GM12873 (cell line): ENCODE measurements around the gene TRPM2.

Experiments used
- CTCF ChIP-seq: IDR thresholded peaks from 2 replicates; pipeline ENCODE4 v1.5.1; 2012; ENCODE audit warnings: low read depth, mild to moderate bottlenecking, moderate library complexity, low read length, control low read depth; ENCODE audit not compliant: insufficient read depth; ENCODE audit errors: missing control alignments

The TRPM2 gene

GRCh38 chr21:44377922-44378645 is 24.7 kb downstream of the TRPM2 start:
- no peak for TF ChIP-seq CTCF

GRCh38 chr21:44378646-44379514 is 25.5 kb downstream of the TRPM2 start:
- no peak for TF ChIP-seq CTCF

- TF ChIP-seq CTCF = no peak
Measured at GRCh38 chr21:44379515-44379848, 26.1 kb downstream of the TRPM2 start.

GRCh38 chr21:44379991-44380865 is 26.8 kb downstream of the TRPM2 start:
- TF ChIP-seq CTCF = no peak

- TF ChIP-seq CTCF = no peak
Measured at GRCh38 chr21:44380876-44381275, 27.5 kb downstream of the TRPM2 start.

- TF ChIP-seq CTCF = no peak
Measured at GRCh38 chr21:44381874-44382273, 28.5 kb downstream of the TRPM2 start.

GRCh38 chr21:44382536-44382935 is 29.1 kb downstream of the TRPM2 start:
- TF ChIP-seq CTCF = no peak
